SK-N-SH (cell line): ENCODE measurements around the gene PSTK. TPM values are rescaled to one million over a fixed set of nuclear protein-coding genes. Genes with fewer than 3 reads are reported as not detected.

ENCODE experiments used
- CTCF ChIA-PET: fragments of 300-600, 350-600 bp; formaldehyde crosslinking; extraction: SDS; loops from one replicate; lab custom pipeline; 2021; lab: Yijun Ruan, JAX
- POLR2A ChIA-PET: fragments of 350-600 bp; sonication (Branson Sonifier 250); formaldehyde crosslinking; extraction: SDS; loops from one replicate; lab custom pipeline; 2020; ENCODE audit warnings: antibody characterized with exemption, inconsistent platforms; lab: Yijun Ruan, JAX
- DNase-seq: peaks from one replicate; pipeline ENCODE4 v3.0.0; 2012
- H2AFZ ChIP-seq: fragments of 200-600 bp; sonication (generic); 2 replicates; pipeline ENCODE4 v1.8.1; 2016; ENCODE audit warnings: antibody characterized with exemption, mild to moderate bottlenecking, low read depth
- H3F3A ChIP-seq: fragments of 200-600 bp; sonication (generic); replicated peaks from 2 replicates; pipeline ENCODE3; 2016; ENCODE audit warnings: antibody characterized with exemption, mild to moderate bottlenecking; ENCODE audit not compliant: insufficient read depth
- H3K27ac ChIP-seq, 2 experiments: fragments of 200-500 bp in 1 of 2; fragments of 200-600 bp in 1 of 2; sonication (Bioruptor generic) in 1 of 2; sonication (generic), shearing (Covaris generic) in 1 of 2; 2 replicates each; pipeline versions ENCODE4 v1.5.1 to v1.6.1; 2014 to 2016; ENCODE audit warnings: low read depth in 2 of 2, inconsistent platforms in 1 of 2, low read length in 1 of 2, mild to moderate bottlenecking in 1 of 2, mixed read lengths in 1 of 2
- H3K27me3 ChIP-seq: fragments of 200-600 bp; sonication (generic), shearing (Covaris generic); 2 replicates; pipeline ENCODE4 v1.6.1; 2016; ENCODE audit warnings: mixed run types; ENCODE audit not compliant: insufficient read depth
- H3K36me3 ChIP-seq, 2 experiments: fragments of 200-500 bp in 1 of 2; fragments of 200-600 bp in 1 of 2; sonication (Bioruptor generic) in 1 of 2; sonication (generic) in 1 of 2; replicated peaks in 1 of 2; 2 replicates each; pipeline versions ENCODE3 to v1.5.1; 2014 to 2016; ENCODE audit warnings: low read length in 1 of 2, mild to moderate bottlenecking in 1 of 2; ENCODE audit not compliant: insufficient read depth in 2 of 2, control insufficient read depth in 1 of 2
- H3K4me1 ChIP-seq, 2 experiments: fragments of 200-500 bp in 1 of 2; fragments of 200-600 bp in 1 of 2; sonication (Bioruptor generic) in 1 of 2; sonication (generic), shearing (Covaris generic) in 1 of 2; 2 replicates each; pipeline versions ENCODE4 v1.5.1 to v1.6.1; 2014 to 2016; ENCODE audit warnings: low read depth in 1 of 2, low read length in 1 of 2, mixed run types in 1 of 2; ENCODE audit not compliant: insufficient read depth in 2 of 2, control insufficient read depth in 1 of 2
- H3K4me2 ChIP-seq: fragments of 200-600 bp; sonication (generic), shearing (Covaris generic); 2 replicates; pipeline ENCODE4 v1.6.1; 2017; ENCODE audit warnings: mixed run types
- H3K4me3 ChIP-seq, 2 experiments: fragments of 200-500 bp in 1 of 2; fragments of 200-600 bp in 1 of 2; sonication (Bioruptor generic) in 1 of 2; sonication (generic), shearing (Covaris generic) in 1 of 2; 2 replicates each; pipeline versions ENCODE4 v1.5.1 to v1.8.1; 2014 to 2016; ENCODE audit warnings: low read depth in 2 of 2, inconsistent platforms in 1 of 2, low read length in 1 of 2, mild to moderate bottlenecking in 1 of 2, mixed read lengths in 1 of 2, moderate library complexity in 1 of 2
- H3K79me2 ChIP-seq: fragments of 200-600 bp; sonication (generic); 2 replicates; pipeline ENCODE4 v1.8.1; 2017; ENCODE audit warnings: mild to moderate bottlenecking; ENCODE audit not compliant: insufficient read depth
- H3K9ac ChIP-seq: fragments of 200-600 bp; sonication (generic); 2 replicates; pipeline ENCODE4 v1.6.1; 2017; ENCODE audit warnings: mixed run types
- H3K9me2 ChIP-seq: fragments of 200-600 bp; sonication (generic); 2 replicates; pipeline ENCODE4 v1.6.1; 2017; ENCODE audit warnings: mixed run types
- H3K9me3 ChIP-seq: fragments of 200-600 bp; sonication (generic); 2 replicates; pipeline ENCODE4 v1.6.1; 2017; ENCODE audit warnings: mixed run types, mild to moderate bottlenecking, moderate library complexity
- H4K20me1 ChIP-seq: fragments of 200-600 bp; sonication (generic); 2 replicates; pipeline ENCODE4 v1.6.1; 2017; ENCODE audit warnings: mild to moderate bottlenecking, mixed run types; ENCODE audit not compliant: insufficient read depth
- CHD2 ChIP-seq: fragments of 150-350 bp; IDR thresholded peaks from 2 replicates; pipeline ENCODE4 v1.6.1; 2018; ENCODE audit warnings: low read length; ENCODE audit not compliant: partially characterized antibody
- CTCF ChIP-seq: fragments of 200-600 bp; sonication (generic); IDR thresholded peaks from 2 replicates; pipeline ENCODE4 v1.6.1; 2017; ENCODE audit warnings: antibody characterized with exemption, mild to moderate bottlenecking, moderate library complexity
- ELF1 ChIP-seq: IDR thresholded peaks from 2 replicates; pipeline ENCODE4 v1.4.0; 2012
- EP300 ChIP-seq, 2 experiments: IDR thresholded peaks; 2 replicates each; pipeline versions ENCODE4 v1.4.0 to v1.6.1; 2012; ENCODE audit warnings: borderline replicate concordance in 1 of 2, low read depth in 1 of 2, low read length in 1 of 2
- EZH2phosphoT487 ChIP-seq: fragments of 200-600 bp; sonication (generic); IDR thresholded peaks from 2 replicates; pipeline ENCODE4 v1.6.1; 2017; ENCODE audit warnings: low read depth, mixed run types, mild to moderate bottlenecking, antibody characterized with exemption, moderate library complexity, borderline replicate concordance
- FOSL2 ChIP-seq: IDR thresholded peaks from 2 replicates; pipeline ENCODE4 v1.4.0; 2012; ENCODE audit warnings: low read depth, mild to moderate bottlenecking, moderate library complexity, borderline replicate concordance
- FOXJ3 ChIP-seq: sonication (generic); formaldehyde crosslinking; IDR thresholded peaks from 2 replicates; pipeline ENCODE4 v1.5.1; 2020; ENCODE audit warnings: mild to moderate bottlenecking, missing genetic modification reagents
- FOXM1 ChIP-seq: IDR thresholded peaks from 2 replicates; pipeline ENCODE4 v1.4.0; 2012; ENCODE audit warnings: low read depth, mild to moderate bottlenecking
- GATA2 ChIP-seq: sonication (generic); formaldehyde crosslinking; IDR thresholded peaks from 2 replicates; pipeline ENCODE4 v1.5.0; 2020; ENCODE audit warnings: mild to moderate bottlenecking, missing genetic modification reagents
- IRF3 ChIP-seq: fragments of 150-350 bp; IDR thresholded peaks from 2 replicates; pipeline ENCODE4 v1.6.1; 2016; ENCODE audit warnings: mild to moderate bottlenecking, low read depth, low read length
- JUND ChIP-seq: IDR thresholded peaks from 2 replicates; pipeline ENCODE4 v1.4.0; 2012
- MAX ChIP-seq: IDR thresholded peaks from 2 replicates; pipeline ENCODE4 v1.4.0; 2012; ENCODE audit warnings: low read depth
- MXI1 ChIP-seq: IDR thresholded peaks from 2 replicates; pipeline ENCODE4 v1.6.1; 2012; ENCODE audit warnings: mild to moderate bottlenecking, low read depth, low read length, improper control_type of control experiment
- PBX3 ChIP-seq: IDR thresholded peaks from 2 replicates; pipeline ENCODE4; 2012
- POLR2AphosphoS5 ChIP-seq: IDR thresholded peaks from 2 replicates; pipeline ENCODE4 v1.6.1; 2012; ENCODE audit warnings: low read depth, low read length
- RAD21 ChIP-seq: IDR thresholded peaks from 2 replicates; pipeline ENCODE4 v1.6.1; 2012; ENCODE audit warnings: mild to moderate bottlenecking, low read length
- RCOR1 ChIP-seq: fragments of 150-350 bp; IDR thresholded peaks from 2 replicates; pipeline ENCODE4 v1.6.1; 2017; ENCODE audit warnings: antibody characterized with exemption, low read length
- SMC3 ChIP-seq: IDR thresholded peaks from 2 replicates; pipeline ENCODE4 v1.6.1; 2012; ENCODE audit warnings: low read depth, low read length, improper control_type of control experiment
- TAF1 ChIP-seq: IDR thresholded peaks from 2 replicates; pipeline ENCODE4 v1.6.1; 2012; ENCODE audit warnings: low read depth, mild to moderate bottlenecking, low read length, moderate library complexity, borderline replicate concordance
- TCF12 ChIP-seq: IDR thresholded peaks from 2 replicates; pipeline ENCODE4 v1.4.0; 2012
- TEAD4 ChIP-seq: IDR thresholded peaks from 2 replicates; pipeline ENCODE4 v1.4.0; 2012; ENCODE audit warnings: mild to moderate bottlenecking, borderline replicate concordance; ENCODE audit not compliant: insufficient read depth
- USF1 ChIP-seq: IDR thresholded peaks from 2 replicates; pipeline ENCODE4 v1.4.0; 2012; ENCODE audit warnings: low read depth, borderline replicate concordance
- WGBS: methylation state at CpG from one replicate; pipeline ENCODE4 v1.1.6; 2017; ENCODE audit warnings: low lambda C conversion rate; 5-methylcytosine and 5-hydroxymethylcytosine counted together
- polyA plus RNA-seq, 3 experiments: library from polyadenylated mRNA; depleted of rRNA; stranded (reverse); fragments of >200 nt; gene quantifications; 2 replicates each; pipeline ENCODE4 v1.2.3, GENCODE V29; 2012

Gene PSTK
- polyA plus RNA-seq, 1 of the 3 experiments (the other 2 are of a cell fraction), result 8.4 TPM

GRCh38 chr10:122968698-122969097, 11.5 kb upstream of the PSTK start (continued):
- no peak for TF ChIP-seq EZH2phosphoT487

- no peak for TF ChIP-seq PBX3
- TF ChIP-seq RCOR1, result no peak
- no peak for TF ChIP-seq MAX
- TF ChIP-seq MXI1, result no peak
- no peak for TF ChIP-seq FOSL2
- no peak for TF ChIP-seq TAF1
- no peak for TF ChIP-seq ELF1
- no peak for TF ChIP-seq SMC3
- no peak for TF ChIP-seq JUND
- no peak for TF ChIP-seq GATA2
- TF ChIP-seq CTCF, result no peak
- Histone ChIP-seq H3K9ac (no peak overlapping the region), H3K9me3 (no peaks in the 10 kb centered on the region), H3K9me2 (no peaks in the 10 kb centered on the region), H3K4me1 (no peaks in the 10 kb centered on the region), H3K4me2 (no peak overlapping the region), H3K27ac (no peak overlapping the region), H3K27me3 (no peaks in the 10 kb centered on the region), H3K79me2 (no peaks in the 10 kb centered on the region), H3K4me3 (no peak overlapping the region), H3K36me3 (no peaks in the 10 kb centered on the region), H2AFZ (no peak overlapping the region), H4K20me1 (no peaks in the 10 kb centered on the region), H3F3A (no peaks in the 10 kb centered on the region)
- CTCF ChIA-PET, result no interaction called here
- no peak for DNase-seq
- POLR2A ChIA-PET, result no interaction called here
- WGBS, result 72% methylated on average over 5 of the region's 5 CpGs
Measured at GRCh38 chr10:122974023-122974422, 6.2 kb upstream of the PSTK start.

GRCh38 chr10:122974543-122975064, 5.6 kb upstream of the PSTK start:
- DNase-seq, result no peak
- H3K4me2 ChIP-seq, result no peak overlapping the region
- no peak for TF ChIP-seq TEAD4
- TF ChIP-seq EP300 (IDR thresholded peaks at IDR 0.05; ENCODE audit: borderline replicate concordance in 1 of 2, low read depth in 1 of 2, low read length in 1 of 2), result no peak
- no peak for TF ChIP-seq POLR2AphosphoS5
- TF ChIP-seq MXI1, result no peak
- TF ChIP-seq FOXM1, result no peak
- TF ChIP-seq IRF3, result no peak
- no peak for TF ChIP-seq TCF12
- no peak for TF ChIP-seq CHD2
- no peak for TF ChIP-seq RAD21
- TF ChIP-seq RCOR1, result no peak
- no peak for TF ChIP-seq USF1
- TF ChIP-seq PBX3, result no peak
- no peak for TF ChIP-seq FOXJ3 (CRISPR knock-in tag)

More at GRCh38 chr10:122974543-122975064, 5.6 kb upstream of the PSTK start:
- Histone ChIP-seq H3F3A (no peaks in the 10 kb centered on the region), H3K27me3 (no peaks in the 10 kb centered on the region), H2AFZ (no peak overlapping the region), H3K4me3 (no peak overlapping the region), H3K79me2 (no peaks in the 10 kb centered on the region), H3K9ac (no peak overlapping the region), H3K36me3 (no peaks in the 10 kb centered on the region), H3K9me3 (no peaks in the 10 kb centered on the region), H3K4me1 (peaks cover under 1% of the 10 kb centered on the region in 2 experiments; a peak in 2 of 4 replicates), H3K27ac (no peak overlapping the region), H4K20me1 (no peaks in the 10 kb centered on the region), H3K9me2 (no peaks in the 10 kb centered on the region)
- POLR2A ChIA-PET, result no interaction called here
- 45% methylated on average over 3 of the region's 3 CpGs for WGBS
- CTCF ChIA-PET, result no interaction called here
